GM23248 (cell line): ENCODE data around the gene DOK5.

Experiments used
- EZH2 ChIP-seq: fragments of 200-600 bp; sonication (generic); IDR thresholded peaks from 2 replicates; pipeline ENCODE4 v1.6.1; 2018; ENCODE audit warnings: antibody characterized with exemption, mild to moderate bottlenecking; ENCODE audit not compliant: insufficient read depth, poor library complexity, severe bottlenecking
- EZH2phosphoT487 ChIP-seq: fragments of 200-600 bp; sonication (generic); IDR thresholded peaks from 2 replicates; pipeline ENCODE4 v1.6.1; 2018; ENCODE audit warnings: antibody characterized with exemption, moderate library complexity, mild to moderate bottlenecking, low read depth; ENCODE audit not compliant: insufficient read depth

- TF ChIP-seq EZH2 (no peak), EZH2phosphoT487 (no peak)
These were observed 64.2 kb downstream of the DOK5 start for GRCh38 chr20:54539521-54540046.
